ENCODE data around the gene NCOA5.

DNA sequence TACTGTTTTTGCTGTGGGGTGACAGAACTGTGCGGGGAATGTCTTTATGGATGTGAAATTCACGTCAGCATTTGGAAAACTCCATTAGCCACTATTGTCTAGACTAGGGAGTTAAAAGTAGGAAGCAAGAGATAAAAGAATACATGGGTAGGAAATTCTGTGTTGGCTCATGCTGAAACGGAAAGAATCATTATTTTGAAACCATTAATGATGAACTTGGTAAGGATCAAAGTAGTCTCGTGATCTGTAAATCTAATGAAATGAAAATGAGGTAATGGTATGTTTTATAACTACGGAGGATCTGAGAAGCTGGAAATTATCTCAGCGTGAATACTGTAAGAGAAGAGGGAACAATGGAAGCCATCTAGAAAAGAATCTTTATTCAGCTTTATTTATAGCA is 17.3 kb upstream of the NCOA5 start:
- no peak for TF ChIP-seq POLR2AphosphoS5 (IDR thresholded peaks at IDR 0.05; ENCODE audit: low read length)
- TF ChIP-seq SUZ12 (IDR thresholded peaks at IDR 0.05; ENCODE audit: unreplicated experiment) = no peak
- TF ChIP-seq HDAC6 (IDR thresholded peaks at IDR 0.05; ENCODE audit: unreplicated experiment) = no peak
- no peak for TF ChIP-seq CBX3 (IDR thresholded peaks at IDR 0.05; ENCODE audit: borderline replicate concordance, low read depth)
- TF ChIP-seq, protein P1, sequence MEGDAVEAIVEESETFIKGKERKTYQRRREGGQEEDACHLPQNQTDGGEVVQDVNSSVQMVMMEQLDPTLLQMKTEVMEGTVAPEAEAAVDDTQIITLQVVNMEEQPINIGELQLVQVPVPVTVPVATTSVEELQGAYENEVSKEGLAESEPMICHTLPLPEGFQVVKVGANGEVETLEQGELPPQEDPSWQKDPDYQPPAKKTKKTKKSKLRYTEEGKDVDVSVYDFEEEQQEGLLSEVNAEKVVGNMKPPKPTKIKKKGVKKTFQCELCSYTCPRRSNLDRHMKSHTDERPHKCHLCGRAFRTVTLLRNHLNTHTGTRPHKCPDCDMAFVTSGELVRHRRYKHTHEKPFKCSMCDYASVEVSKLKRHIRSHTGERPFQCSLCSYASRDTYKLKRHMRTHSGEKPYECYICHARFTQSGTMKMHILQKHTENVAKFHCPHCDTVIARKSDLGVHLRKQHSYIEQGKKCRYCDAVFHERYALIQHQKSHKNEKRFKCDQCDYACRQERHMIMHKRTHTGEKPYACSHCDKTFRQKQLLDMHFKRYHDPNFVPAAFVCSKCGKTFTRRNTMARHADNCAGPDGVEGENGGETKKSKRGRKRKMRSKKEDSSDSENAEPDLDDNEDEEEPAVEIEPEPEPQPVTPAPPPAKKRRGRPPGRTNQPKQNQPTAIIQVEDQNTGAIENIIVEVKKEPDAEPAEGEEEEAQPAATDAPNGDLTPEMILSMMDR (IDR thresholded peaks at IDR 0.05 in 2 of 3, conservative IDR thresholded peaks at IDR 0.05 in 1 of 3; ENCODE audit: control insufficient read depth in 2 of 3, extremely low read depth in 1 of 3, insufficient read depth in 1 of 3, low read depth in 3 of 3, low read length in 3 of 3) = no peak
- no peak for TF ChIP-seq CHD2 (IDR thresholded peaks at IDR 0.05; ENCODE audit: borderline replicate concordance, low read depth, low read length)
- no peak for TF ChIP-seq GATAD2B (conservative IDR thresholded peaks at IDR 0.05; ENCODE audit: low read depth)
- no peak for TF ChIP-seq ZNF384 (IDR thresholded peaks at IDR 0.05; ENCODE audit: borderline replicate concordance, low read depth, low read length)
- no peak for TF ChIP-seq MEF2A (IDR thresholded peaks at IDR 0.05; ENCODE audit: insufficient read depth, low read depth, low read length)

All from GM12878 (cell line).